Psoas muscle (tissue), 8 donors: Measurements from ENCODE around the gene SETD3. TPM values are rescaled to one million over a fixed set of nuclear protein-coding genes. Genes with fewer than 3 reads are reported as not detected.
A peak's percentile ranks its signal among the peaks of the same experiment; 100 is the strongest.

ENCODE experiments used
- ATAC-seq, 4 donors: fragments of 200-7000 bp; cut with Tn5 transposase; one replicate each; pipeline ENCODE4 v1.9.1; 2020; ENCODE audit warnings: moderate library complexity in 3 of 4, mild to moderate bottlenecking in 2 of 4
- DNase-seq, 2 donors: peaks; one replicate each; pipeline ENCODE4 v3.0.0-alpha.2; 2020
- H3K27ac ChIP-seq: fragments of 200-600 bp; one replicate; pipeline ENCODE4 v1.8.0; 2022
- H3K27me3 ChIP-seq, 3 donors: fragments of 200-600 bp in 1 of 3; one replicate each; pipeline versions ENCODE4 v1.6.1 to v1.8.0; 2013 to 2022; ENCODE audit warnings: low read length in 2 of 3, mild to moderate bottlenecking in 2 of 3, moderate library complexity in 1 of 3; ENCODE audit not compliant: insufficient read depth in 3 of 3
- H3K36me3 ChIP-seq, 2 donors: fragments of 200-600 bp in 1 of 2; one replicate each; pipeline versions ENCODE4 v1.6.1 to v1.8.0; 2013 to 2022; ENCODE audit warnings: low read depth in 1 of 2, mild to moderate bottlenecking in 1 of 2, moderate library complexity in 1 of 2; ENCODE audit not compliant: insufficient read depth in 1 of 2
- H3K4me1 ChIP-seq: fragments of 200-600 bp; one replicate; pipeline ENCODE4 v1.8.0; 2022
- H3K4me3 ChIP-seq: fragments of 200-600 bp; one replicate; pipeline ENCODE4 v1.8.0; 2022; ENCODE audit warnings: mild to moderate bottlenecking
- H3K9me3 ChIP-seq: fragments of 200-600 bp; one replicate; pipeline ENCODE4 v1.8.0; 2022
- CTCF ChIP-seq: fragments of 200-600 bp; IDR thresholded peaks from one replicate; pipeline ENCODE4 v1.8.0; 2022; ENCODE audit warnings: antibody characterized with exemption
- WGBS, 3 donors: extraction: QIAGEN DNeasy Blood & Tissue Kit; methylation state at CpG; one replicate each; pipeline versions ENCODE4 v1.1.6 to v1.1.7; 2013; 5-methylcytosine and 5-hydroxymethylcytosine counted together
- intact Hi-C, 2 donors: fragments of 100-400 bp; cut with DNase I; formaldehyde crosslinking; loops; one replicate each; pipeline versions ENCODE4 v1.11.0 to v1.14.2; 2022
- polyA plus RNA-seq, 3 donors: library from polyadenylated mRNA; stranded (reverse); fragments of 200-250 nt; gene quantifications; one replicate each; pipeline ENCODE4 v1.2.3, GENCODE V29; 2013
- total RNA-seq, 4 donors: library from RNA; stranded (reverse); fragmentation: NEBNext Ultra II Directional in 2 of 4; extraction: Animal tissue kit (Norgen Biotek cat#: 25700) in 2 of 4; gene quantifications; one replicate each; pipeline versions ENCODE4 v1.2.1 to v1.2.4, GENCODE V29; 2021 to 2023
- donor health status: healthy with polysubstance abuse.
- donor health status: DM: no; HTN: no; CAD: no; lungs with moderate emphysema.
- donor health status: Bipolar disorder and iron deficiency.
- donor health status: healthy.
- donor health status: DM: yes; HTN: yes; CAD: no.
- donor health status: DM: no; HTN: no; CAD: no.
- donor health status: DM: no; HTN: no; CAD: no.
- donor health status: DM: yes; HTN: yes; CAD: no.

The SETD3 gene
- total and polyA plus RNA-seq, 7 donors = 84.0 to 177 (median 123) TPM

- H3K4me3 ChIP-seq = no peak overlapping the region
- no peaks in the 10 kb centered on the region for H3K4me1 ChIP-seq
- no peaks in the 10 kb centered on the region for H3K9me3 ChIP-seq
- no peaks in the 10 kb centered on the region for H3K27me3 ChIP-seq
- H3K27ac ChIP-seq = no peak overlapping the region
- TF ChIP-seq CTCF = no peak
- intact Hi-C loops = no loop called here
- peaks cover 11 to 90% of the 10 kb centered on the region in 2 donors for H3K36me3 ChIP-seq
- peak; percentile 81 to 89 (median 86) for ATAC-seq
- DNase-seq = peak; percentile 52 to 77
- WGBS, 3 donors = 63 to 72% (median 64%) methylated on average over 23 of the region's 23 CpGs
Measured at GRCh38 chr14:99508896-99509629, 28.4 kb upstream of the SETD3 start.

DNA sequence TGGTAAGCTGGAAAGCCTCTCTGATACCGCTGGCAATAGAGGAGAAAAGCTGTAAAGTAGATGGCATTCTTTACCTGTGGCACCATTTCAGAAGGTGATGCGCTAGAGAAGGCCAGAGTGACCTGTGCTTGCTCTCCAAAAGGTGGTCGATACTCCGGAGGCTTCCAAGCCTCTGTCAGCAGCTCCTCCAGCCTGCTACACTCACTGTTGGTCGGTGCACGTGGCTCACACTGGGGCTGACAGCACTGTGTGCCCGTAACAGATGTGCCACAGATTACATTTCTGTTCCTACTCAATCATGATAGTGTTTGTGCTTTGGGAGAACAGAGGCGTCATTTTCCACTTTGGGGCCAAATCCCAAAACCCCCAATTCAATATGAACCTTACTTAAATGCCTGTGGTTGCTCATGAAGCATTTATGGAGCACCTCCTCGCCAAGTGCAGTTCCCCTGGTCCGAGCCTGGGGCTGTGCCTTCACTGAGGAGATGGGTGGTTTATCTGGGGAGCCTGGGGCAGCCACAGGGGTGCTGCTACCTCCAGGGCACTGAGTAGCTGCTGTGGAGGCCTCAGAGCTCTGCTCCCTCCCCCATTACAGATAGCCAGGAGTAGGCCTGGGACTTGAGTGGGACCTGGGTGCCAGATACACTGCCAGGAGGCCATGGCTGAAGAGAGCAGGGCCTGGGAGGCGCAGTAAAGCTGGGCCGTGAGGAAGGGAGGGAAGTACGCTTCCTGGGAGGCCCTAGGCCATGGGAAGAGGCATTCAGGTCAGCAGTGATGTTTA lies 27.4 kb upstream of the SETD3 start:
- peak in 3 of 4 donors; percentile 4 to 8 (median 5) for ATAC-seq

DNA sequence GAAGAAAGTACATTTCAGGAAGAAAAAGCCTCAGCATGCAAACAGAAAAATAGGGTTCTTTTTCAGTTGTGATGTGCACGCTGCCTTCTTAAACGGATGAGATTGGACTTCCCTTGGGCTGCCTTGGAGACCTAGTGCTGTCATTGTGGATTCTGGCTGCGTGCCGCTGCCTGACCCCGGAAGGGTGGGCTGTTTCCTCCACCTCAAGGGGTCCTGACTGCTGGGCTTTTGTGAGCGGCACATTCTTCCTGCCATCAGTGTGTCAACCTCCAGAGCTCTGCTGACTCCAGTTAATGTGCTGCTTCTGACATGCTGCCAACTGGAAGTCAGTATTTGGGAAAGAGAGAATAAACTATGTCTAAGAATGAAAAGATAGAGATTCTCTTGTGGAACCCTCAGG lies 25.6 kb upstream of the SETD3 start:
- 81 to 87% (median 83%) methylated on average over 6 of the region's 6 CpGs for WGBS, 3 donors
- intact Hi-C loops = no loop called here
- no peak for ATAC-seq
- Histone ChIP-seq H3K4me3 (no peak overlapping the region), H3K27me3 (no peaks in the 10 kb centered on the region), H3K36me3 (peaks cover 17 to 97% of the 10 kb centered on the region in 2 donors), H3K27ac (no peak overlapping the region), H3K9me3 (no peaks in the 10 kb centered on the region), H3K4me1 (no peaks in the 10 kb centered on the region)
- DNase-seq = no peak
- no peak for TF ChIP-seq CTCF

More for the DNA sequence above, 27.4 kb upstream of the SETD3 start:
- Histone ChIP-seq H3K4me1 (no peaks in the 10 kb centered on the region), H3K36me3 (peaks cover 13 to 97% of the 10 kb centered on the region in 2 donors), H3K4me3 (no peak overlapping the region), H3K9me3 (no peaks in the 10 kb centered on the region), H3K27ac (no peak overlapping the region), H3K27me3 (no peaks in the 10 kb centered on the region)
- intact Hi-C loops = no loop called here
- DNase-seq = no peak
- no peak for TF ChIP-seq CTCF
- WGBS, 3 donors = 95 to 96% (median 95%) methylated on average over 13 of the region's 13 CpGs

- no peak for TF ChIP-seq CTCF
- 59 to 88% (median 72%) methylated on average over 5 of the region's 5 CpGs for WGBS, 3 donors
- Histone ChIP-seq H3K4me3 (no peak overlapping the region), H3K4me1 (no peaks in the 10 kb centered on the region), H3K36me3 (peaks cover 21 to 100% of the 10 kb centered on the region in 2 donors), H3K27me3 (no peaks in the 10 kb centered on the region), H3K9me3 (no peaks in the 10 kb centered on the region), H3K27ac (no peak overlapping the region)
- intact Hi-C loops = no loop called here
- DNase-seq (no peak), ATAC-seq (no peak)
Measured at GRCh38 chr14:99505089-99505488, 24.4 kb upstream of the SETD3 start.
